Measurements from ENCODE around the gene ALPG. TPM values are rescaled to one million over a fixed set of nuclear protein-coding genes. Genes with fewer than 3 reads are reported as not detected.
"Not testable (repeated sequence)": the region's sequence is repeated elsewhere in the genome, so short reads cannot be mapped to it uniquely, and the experiment has no call there.

ALPG gene
- not detected in 2 replicates for total RNA-seq

GRCh38 chr2:232406556-232407310 lies at the start of gene ALPG:
Gene ALPG, plus strand, starts transcription at chr2:232406844. Its CDS starts 51 bp downstream, at chr2:232406895.
- no peak for DNase-seq (ENCODE audit: low read depth in 2 of 2)

- no peak for DNase-seq (ENCODE audit: low read depth in 2 of 2)
Observed at GRCh38 chr2:232361646-232362045, 45.0 kb upstream of the ALPG start.

GRCh38 chr2:232362174-232362900 lies 44.3 kb upstream of the ALPG start:
- no peak for DNase-seq (ENCODE audit: low read depth in 2 of 2)

- DNase-seq (ENCODE audit: low read depth in 2 of 2): not testable (repeated sequence)
Observed at GRCh38 chr2:232363064-232363783, 43.4 kb upstream of the ALPG start.

GRCh38 chr2:232363784-232364615 lies 42.6 kb upstream of the ALPG start:
- no peak for DNase-seq (ENCODE audit: low read depth in 2 of 2)

GRCh38 chr2:232364806-232365594 lies 41.6 kb upstream of the ALPG start:
- DNase-seq (ENCODE audit: low read depth in 2 of 2): not testable (repeated sequence)

GRCh38 chr2:232365621-232366321 lies 40.9 kb upstream of the ALPG start:
- peak in 1 of 2 donors; percentile 46 for DNase-seq (ENCODE audit: low read depth in 2 of 2)

- DNase-seq (ENCODE audit: low read depth in 2 of 2): not testable (repeated sequence)
Observed at GRCh38 chr2:232366461-232366860, 40.2 kb upstream of the ALPG start.

- DNase-seq (ENCODE audit: low read depth in 2 of 2): no peak
Observed at GRCh38 chr2:232367016-232367415, 39.6 kb upstream of the ALPG start.

- DNase-seq (ENCODE audit: low read depth in 2 of 2): peak in 1 of 2 donors; percentile 15
Observed at GRCh38 chr2:232367591-232368233, 38.9 kb upstream of the ALPG start.

GRCh38 chr2:232368311-232368731 lies 38.3 kb upstream of the ALPG start:
- no peak for DNase-seq (ENCODE audit: low read depth in 2 of 2)

- DNase-seq (ENCODE audit: low read depth in 2 of 2): no peak
Observed at GRCh38 chr2:232369126-232369951, 37.3 kb upstream of the ALPG start.

GRCh38 chr2:232370007-232370406 lies 36.6 kb upstream of the ALPG start:
- DNase-seq (ENCODE audit: low read depth in 2 of 2): not testable (repeated sequence)

- no peak for DNase-seq (ENCODE audit: low read depth in 2 of 2)
Observed at GRCh38 chr2:232372231-232373208, 34.1 kb upstream of the ALPG start.

- DNase-seq (ENCODE audit: low read depth in 2 of 2): no peak
Observed at GRCh38 chr2:232374356-232374755, 32.3 kb upstream of the ALPG start.

- no peak for DNase-seq (ENCODE audit: low read depth in 2 of 2)
Observed at GRCh38 chr2:232375164-232375563, 31.5 kb upstream of the ALPG start.

- no peak for DNase-seq (ENCODE audit: low read depth in 2 of 2)
Observed at GRCh38 chr2:232376260-232376659, 30.4 kb upstream of the ALPG start.
